Loucy (cell line): ENCODE measurements around the gene GGA3.
"Not testable (repeated sequence)": the region's sequence is repeated elsewhere in the genome, so short reads cannot be mapped to it uniquely, and the experiment has no call there.

ENCODE experiments used
- H2AFZ ChIP-seq: fragments of 200-600 bp; sonication (generic); 2 replicates; pipeline ENCODE4 v1.6.0; 2016; ENCODE audit warnings: antibody characterized with exemption, mild to moderate bottlenecking, low read length, moderate library complexity
- H3F3A ChIP-seq: fragments of 200-600 bp; 2 replicates; pipeline ENCODE4 v1.6.0; 2016; ENCODE audit warnings: antibody characterized with exemption, low read depth, mild to moderate bottlenecking
- H3K27me3 ChIP-seq: fragments of 200-600 bp; sonication (generic); 2 replicates; pipeline ENCODE4 v1.6.1; 2014; ENCODE audit warnings: low read length, mild to moderate bottlenecking; ENCODE audit not compliant: insufficient read depth, poor library complexity, severe bottlenecking
- H3K36me3 ChIP-seq: fragments of 200-600 bp; sonication (generic); 2 replicates; pipeline ENCODE4 v1.6.1; 2016; ENCODE audit warnings: low read length; ENCODE audit not compliant: insufficient read depth
- H3K4me1 ChIP-seq: fragments of 200-600 bp; sonication (generic); 2 replicates; pipeline ENCODE4 v1.5.1; 2014; ENCODE audit warnings: low read length, mild to moderate bottlenecking; ENCODE audit not compliant: insufficient read depth, poor library complexity, severe bottlenecking
- H3K4me2 ChIP-seq: fragments of 200-600 bp; sonication (generic); 2 replicates; pipeline ENCODE4 v1.6.0; 2014; ENCODE audit warnings: antibody characterized with exemption, low read length, low read depth, mild to moderate bottlenecking; ENCODE audit not compliant: poor library complexity, severe bottlenecking
- H3K4me3 ChIP-seq: fragments of 200-600 bp; sonication (generic); 2 replicates; pipeline ENCODE4 v1.5.1; 2014; ENCODE audit warnings: low read length, mild to moderate bottlenecking, mixed read lengths; ENCODE audit not compliant: poor library complexity, severe bottlenecking
- H3K79me2 ChIP-seq: fragments of 200-600 bp; sonication (generic); 2 replicates; pipeline ENCODE4 v1.6.1; 2014; ENCODE audit warnings: low read length; ENCODE audit not compliant: insufficient read depth
- H3K9ac ChIP-seq: fragments of 200-600 bp; sonication (generic); 2 replicates; pipeline ENCODE4 v1.6.0; 2014; ENCODE audit warnings: mild to moderate bottlenecking, low read depth, low read length, moderate library complexity; ENCODE audit not compliant: poor library complexity, severe bottlenecking
- H3K9me2 ChIP-seq: fragments of 200-600 bp; sonication (generic); replicated peaks from 2 replicates; pipeline ENCODE4 v1.6.1; 2016; ENCODE audit warnings: low read depth, low read length, mixed read lengths
- H3K9me3 ChIP-seq: fragments of 200-600 bp; sonication (generic); 2 replicates; pipeline ENCODE4 v1.6.1; 2014; ENCODE audit warnings: mild to moderate bottlenecking, antibody characterized with exemption, low read length, low read depth; ENCODE audit not compliant: insufficient read depth
- H4K20me1 ChIP-seq: fragments of 200-600 bp; sonication (generic); 2 replicates; pipeline ENCODE4 v1.6.0; 2014; ENCODE audit warnings: antibody characterized with exemption, low read length, mild to moderate bottlenecking; ENCODE audit not compliant: insufficient read depth, poor library complexity, severe bottlenecking
- EZH2phosphoT487 ChIP-seq: fragments of 200-600 bp; IDR thresholded peaks from 2 replicates; pipeline ENCODE4 v1.6.1; 2018; ENCODE audit warnings: antibody characterized with exemption, mild to moderate bottlenecking, moderate library complexity, borderline replicate concordance
- TF ChIP-seq, protein P1 (sequence below): fragments of 200-600 bp; sonication (generic); conservative IDR thresholded peaks from 2 replicates; pipeline ENCODE4 v1.5.1; 2014; ENCODE audit warnings: mild to moderate bottlenecking, antibody characterized with exemption, low read length

GGA3 gene

DNA sequence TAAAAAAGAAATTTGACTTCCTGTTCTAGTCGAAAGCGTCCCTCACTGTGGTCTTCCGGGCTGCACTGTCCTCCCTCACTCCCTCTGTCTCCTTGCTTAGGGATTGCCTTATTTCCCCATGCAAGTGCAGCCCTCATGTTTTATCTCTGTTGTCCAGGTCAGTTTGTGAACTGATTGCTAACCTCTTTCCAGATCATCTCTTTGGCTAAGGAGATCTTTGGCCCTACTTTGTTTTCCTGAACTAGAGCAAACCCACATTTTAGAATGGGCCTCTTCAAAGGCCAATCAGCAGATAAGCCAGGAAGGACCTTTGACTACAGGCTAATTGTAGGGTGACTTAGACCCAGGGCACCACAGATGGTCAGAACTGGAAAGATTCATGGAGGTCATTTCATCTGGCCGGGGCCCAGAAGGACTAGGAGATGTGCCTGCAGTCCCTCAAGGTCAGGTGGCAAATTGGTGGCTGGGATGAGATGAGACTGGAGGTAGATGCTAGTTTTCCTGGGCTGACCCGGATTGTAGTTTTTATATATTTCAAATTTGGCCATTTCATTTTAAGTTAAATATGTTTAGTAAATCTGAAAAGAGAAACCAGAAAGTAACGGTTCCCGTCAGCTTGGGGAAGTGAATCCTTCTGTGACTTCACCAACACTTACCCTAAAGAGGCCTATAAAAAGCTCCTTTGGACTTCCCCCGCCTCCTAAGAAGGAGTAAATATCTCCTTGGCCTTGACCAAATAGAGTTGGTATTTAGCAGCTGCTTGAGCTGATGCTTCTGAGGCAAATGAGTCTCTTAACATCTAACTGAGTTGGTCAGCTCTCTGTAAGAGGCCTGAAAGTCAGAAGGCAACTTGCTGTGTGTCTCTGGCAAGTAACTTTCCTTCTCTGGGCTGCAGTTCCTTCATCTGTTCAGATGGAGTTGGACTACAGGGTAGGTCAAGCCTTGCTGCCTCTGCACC is 34.1 kb upstream of the GGA3 start:
- Histone ChIP-seq H3K9ac (no peak overlapping the region), H4K20me1 (no peaks in the 10 kb centered on the region), H3K27me3 (no peaks in the 10 kb centered on the region), H3K4me2 (no peak overlapping the region), H3K36me3 (no peaks in the 10 kb centered on the region), H3K4me1 (no peaks in the 10 kb centered on the region), H3K9me3 (no peaks in the 10 kb centered on the region), H3K4me3 (no peak overlapping the region), H3K9me2 (no peaks in the 10 kb centered on the region), H3F3A (no peaks in the 10 kb centered on the region), H2AFZ (no peak overlapping the region), H3K79me2 (no peaks in the 10 kb centered on the region)
- TF ChIP-seq, protein P1, sequence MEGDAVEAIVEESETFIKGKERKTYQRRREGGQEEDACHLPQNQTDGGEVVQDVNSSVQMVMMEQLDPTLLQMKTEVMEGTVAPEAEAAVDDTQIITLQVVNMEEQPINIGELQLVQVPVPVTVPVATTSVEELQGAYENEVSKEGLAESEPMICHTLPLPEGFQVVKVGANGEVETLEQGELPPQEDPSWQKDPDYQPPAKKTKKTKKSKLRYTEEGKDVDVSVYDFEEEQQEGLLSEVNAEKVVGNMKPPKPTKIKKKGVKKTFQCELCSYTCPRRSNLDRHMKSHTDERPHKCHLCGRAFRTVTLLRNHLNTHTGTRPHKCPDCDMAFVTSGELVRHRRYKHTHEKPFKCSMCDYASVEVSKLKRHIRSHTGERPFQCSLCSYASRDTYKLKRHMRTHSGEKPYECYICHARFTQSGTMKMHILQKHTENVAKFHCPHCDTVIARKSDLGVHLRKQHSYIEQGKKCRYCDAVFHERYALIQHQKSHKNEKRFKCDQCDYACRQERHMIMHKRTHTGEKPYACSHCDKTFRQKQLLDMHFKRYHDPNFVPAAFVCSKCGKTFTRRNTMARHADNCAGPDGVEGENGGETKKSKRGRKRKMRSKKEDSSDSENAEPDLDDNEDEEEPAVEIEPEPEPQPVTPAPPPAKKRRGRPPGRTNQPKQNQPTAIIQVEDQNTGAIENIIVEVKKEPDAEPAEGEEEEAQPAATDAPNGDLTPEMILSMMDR = no peak
- no peak for TF ChIP-seq EZH2phosphoT487

DNA sequence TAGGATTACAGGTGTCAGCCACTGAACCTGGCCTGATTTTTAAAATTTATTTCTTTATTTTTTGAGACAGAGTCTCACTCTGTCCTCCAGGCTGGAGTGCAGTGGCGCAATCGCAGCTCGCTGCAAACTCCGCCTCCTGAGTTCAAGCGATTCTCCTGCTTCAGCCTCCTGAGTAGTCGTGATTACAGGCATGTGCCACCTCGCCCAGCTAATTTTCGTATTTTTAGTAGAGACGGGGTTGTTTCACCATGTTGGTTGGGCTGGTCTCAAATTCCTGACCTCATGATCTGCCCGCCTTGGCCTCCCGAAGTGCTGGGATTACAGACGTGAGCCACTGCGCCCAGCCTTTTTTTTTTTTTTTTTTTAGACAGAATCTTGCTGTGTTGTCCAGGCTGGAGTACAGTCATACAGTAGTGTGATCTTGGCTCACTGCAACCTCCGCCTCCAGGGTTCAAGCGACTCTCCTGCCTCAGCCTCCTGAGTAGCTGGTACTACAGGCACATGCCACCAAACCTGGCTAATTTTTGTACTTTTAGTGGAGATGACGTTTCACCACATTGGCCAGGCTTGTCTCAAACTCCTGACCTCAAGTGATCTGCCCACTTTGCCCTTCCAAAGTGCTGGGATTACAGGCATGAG is 31.5 kb upstream of the GGA3 start:
- not testable (repeated sequence) for H3K4me2 ChIP-seq, H3K4me1 ChIP-seq, H3K36me3 ChIP-seq, H3K79me2 ChIP-seq, H3K4me3 ChIP-seq, H2AFZ ChIP-seq, H4K20me1 ChIP-seq, H3K9me3 ChIP-seq, H3K9ac ChIP-seq, H3K27me3 ChIP-seq, H3F3A ChIP-seq, H3K9me2 ChIP-seq

DNA sequence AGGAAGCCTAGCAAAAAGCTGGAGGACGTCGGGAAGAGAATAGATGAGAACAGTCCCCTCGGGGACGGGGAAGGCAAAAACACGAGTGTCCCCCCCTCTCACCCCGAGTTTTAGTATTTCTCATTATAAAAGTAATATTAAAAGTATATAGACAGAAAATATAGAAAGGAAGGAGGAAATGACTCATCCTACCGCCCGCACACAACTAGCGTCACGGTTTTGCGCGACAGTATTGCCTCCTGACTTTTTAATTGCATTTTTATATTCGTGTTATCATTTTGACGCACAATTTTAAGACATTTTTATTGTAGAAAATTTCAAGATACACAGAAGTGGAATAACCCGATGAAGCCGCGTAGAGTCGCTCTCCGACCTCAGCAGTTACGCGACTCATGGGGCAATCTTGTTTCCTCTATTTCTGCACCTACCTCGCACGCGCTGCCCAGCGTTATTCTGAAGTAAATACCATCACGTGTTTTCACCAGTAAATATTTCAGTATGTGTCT is 28.5 kb upstream of the GGA3 start:
- no peaks in the 10 kb centered on the region for H4K20me1 ChIP-seq
- H3K36me3 ChIP-seq = peaks cover 5% of the 10 kb centered on the region; the same call in 1 of the 2 replicates
- H3K4me2 ChIP-seq = peak overlapping the region; percentile 70
- peak overlapping the region; percentile 72 for H3K9ac ChIP-seq
- 0 out of 2 replicates have a peak, but pooled peaks cover 4% of the 10 kb centered on the region for H3F3A ChIP-seq
- H2AFZ ChIP-seq = peak overlapping the region; percentile 91
- H3K4me3 ChIP-seq = peak overlapping the region; percentile 81
- peaks cover 20% of the 10 kb centered on the region; the same call in 1 of the 2 replicates for H3K79me2 ChIP-seq
- TF ChIP-seq, protein P1 = 0 out of 2 replicates have a peak, but pooled peaks have one; percentile 19
- TF ChIP-seq EZH2phosphoT487 = no peak
- no peaks in the 10 kb centered on the region for H3K27me3 ChIP-seq
- peaks cover 10% of the 10 kb centered on the region for H3K4me1 ChIP-seq
- no peaks in the 10 kb centered on the region for H3K9me3 ChIP-seq
- H3K9me2 ChIP-seq = no peaks in the 10 kb centered on the region
